GM06990 (cell line): ENCODE data around the gene OR1N2.
"Not testable (repeated sequence)": the region's sequence is repeated elsewhere in the genome, so short reads cannot be mapped to it uniquely, and the experiment has no call there.

ENCODE experiments used
- DNase-seq: peaks from one replicate; pipeline ENCODE4 v3.0.0-alpha.2; 2011; ENCODE audit not compliant: insufficient read length; ENCODE audit errors: extremely low read depth
- H3K27me3 ChIP-seq: replicated peaks from 2 replicates; pipeline ENCODE4 v1.6.0; 2011; ENCODE audit warnings: low read length; ENCODE audit not compliant: control insufficient read depth, insufficient read depth
- H3K36me3 ChIP-seq: 2 replicates; pipeline ENCODE4 v1.5.1; 2011; ENCODE audit warnings: low read length; ENCODE audit not compliant: control insufficient read depth, insufficient read depth
- H3K4me3 ChIP-seq: replicated peaks from 2 replicates; pipeline ENCODE4 v1.5.1; 2011; ENCODE audit warnings: low read depth, mild to moderate bottlenecking, control low read depth, low read length
- TF ChIP-seq, protein P1 (sequence below): IDR thresholded peaks from 2 replicates; pipeline ENCODE4 v1.5.1; 2011; ENCODE audit warnings: low read length, control low read depth, mild to moderate bottlenecking, inconsistent platforms; ENCODE audit not compliant: insufficient read depth, poor library complexity, severe bottlenecking

OR1N2 gene

DNA sequence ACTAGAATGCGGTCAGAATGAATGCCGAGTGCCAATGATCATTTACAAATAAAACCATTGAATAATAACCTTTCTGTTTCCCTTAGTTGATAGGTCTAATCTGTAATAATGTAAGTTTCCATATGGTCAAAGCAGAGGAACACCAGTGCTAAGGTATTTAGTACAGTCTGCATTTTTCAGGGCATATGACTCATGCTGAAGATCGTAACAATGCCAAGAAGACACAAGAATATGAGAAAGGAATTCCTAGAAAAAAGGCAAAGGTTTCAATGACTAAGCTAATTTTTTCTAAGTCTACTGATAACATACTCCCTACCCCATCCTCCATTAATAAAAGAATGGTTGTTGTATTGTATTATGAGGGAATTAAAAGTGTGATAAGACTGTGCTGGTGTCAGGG, 27.4 kb downstream of the OR1N2 start:
- TF ChIP-seq, protein P1, sequence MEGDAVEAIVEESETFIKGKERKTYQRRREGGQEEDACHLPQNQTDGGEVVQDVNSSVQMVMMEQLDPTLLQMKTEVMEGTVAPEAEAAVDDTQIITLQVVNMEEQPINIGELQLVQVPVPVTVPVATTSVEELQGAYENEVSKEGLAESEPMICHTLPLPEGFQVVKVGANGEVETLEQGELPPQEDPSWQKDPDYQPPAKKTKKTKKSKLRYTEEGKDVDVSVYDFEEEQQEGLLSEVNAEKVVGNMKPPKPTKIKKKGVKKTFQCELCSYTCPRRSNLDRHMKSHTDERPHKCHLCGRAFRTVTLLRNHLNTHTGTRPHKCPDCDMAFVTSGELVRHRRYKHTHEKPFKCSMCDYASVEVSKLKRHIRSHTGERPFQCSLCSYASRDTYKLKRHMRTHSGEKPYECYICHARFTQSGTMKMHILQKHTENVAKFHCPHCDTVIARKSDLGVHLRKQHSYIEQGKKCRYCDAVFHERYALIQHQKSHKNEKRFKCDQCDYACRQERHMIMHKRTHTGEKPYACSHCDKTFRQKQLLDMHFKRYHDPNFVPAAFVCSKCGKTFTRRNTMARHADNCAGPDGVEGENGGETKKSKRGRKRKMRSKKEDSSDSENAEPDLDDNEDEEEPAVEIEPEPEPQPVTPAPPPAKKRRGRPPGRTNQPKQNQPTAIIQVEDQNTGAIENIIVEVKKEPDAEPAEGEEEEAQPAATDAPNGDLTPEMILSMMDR = no peak
- no peak for DNase-seq
- H3K4me3 ChIP-seq = no peak overlapping the region
- no peaks in the 10 kb centered on the region for H3K36me3 ChIP-seq
- H3K27me3 ChIP-seq = no peaks in the 10 kb centered on the region

DNA sequence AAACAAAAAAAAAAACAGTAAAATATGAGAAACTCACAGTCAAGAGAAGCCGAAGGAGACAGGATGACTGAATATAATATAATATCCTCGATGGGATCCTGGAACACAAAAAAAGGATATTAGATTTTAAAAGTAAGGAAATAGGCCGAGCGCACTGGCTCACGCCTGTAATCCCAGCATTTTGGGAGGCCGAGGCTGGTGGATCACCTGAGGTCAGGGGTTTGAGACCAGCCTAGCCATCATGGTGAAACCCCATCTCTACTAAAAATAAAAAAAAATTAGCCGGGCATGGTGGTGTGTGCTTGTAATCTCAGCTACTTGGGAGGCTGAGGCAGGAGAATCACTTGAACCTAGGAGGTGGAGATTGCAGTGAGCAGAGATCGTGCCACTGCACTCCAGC, 30.4 kb downstream of the OR1N2 start, which contains the start of gene OR1L8:
Gene OR1L8, minus strand, starts transcription at position 101 of the 400 bp plus-strand sequence. CDS start 14,907 bp downstream, outside the sequence.
- DNase-seq, H3K36me3 ChIP-seq, H3K4me3 ChIP-seq, H3K27me3 ChIP-seq: not testable (repeated sequence)
